T-helper 17 cell (primary cell): ENCODE measurements around the gene HSD3B1. TPM values are rescaled to one million over a fixed set of nuclear protein-coding genes. Genes with fewer than 3 reads are reported as not detected.

Experiments
- ATAC-seq: fragments of 150-1000 bp; cut with Tn5 transposase; 2 replicates; pipeline ENCODE4 v1.10.0; 2021; ENCODE audit warnings: mild to moderate bottlenecking, moderate library complexity
- DNase-seq, 3 donors: peaks; one replicate each; pipeline versions ENCODE4 v3.0.0 to v3.0.0-alpha.2; 2020 to 2021
- H3K9me3 ChIP-seq: one replicate; pipeline ENCODE4 v1.7.0; 2013; ENCODE audit warnings: low read length, mild to moderate bottlenecking; ENCODE audit not compliant: control insufficient read depth, poor library complexity, severe bottlenecking
- H3K27ac Mint-ChIP-seq: one replicate; pipeline ENCODE4 v1.8.0; 2022; ENCODE audit warnings: mild to moderate bottlenecking, moderate library complexity, mixed read lengths
- H3K27me3 Mint-ChIP-seq: one replicate; pipeline ENCODE4 v1.8.0; 2022; ENCODE audit warnings: mixed read lengths
- H3K36me3 Mint-ChIP-seq: one replicate; pipeline ENCODE4 v1.8.0; 2022; ENCODE audit warnings: low read depth, mixed read lengths
- H3K4me1 Mint-ChIP-seq: one replicate; pipeline ENCODE4 v1.8.0; 2022; ENCODE audit warnings: mild to moderate bottlenecking, mixed read lengths
- H3K4me3 Mint-ChIP-seq: one replicate; pipeline ENCODE4 v1.8.0; 2022; ENCODE audit warnings: mild to moderate bottlenecking, moderate library complexity, mixed read lengths
- total RNA-seq, 4 donors: library from RNA in 2 of 4; stranded (reverse) in 2 of 4; gene quantifications; one replicate each; pipeline ENCODE4 v1.2.3 and lab custom pipeline; 2022 to 2026

Gene HSD3B1
- total RNA-seq (not detected), total RNA-seq (lab: John Stamatoyannopoulos, UW) (0 reads per million in 2 donors)

DNA sequence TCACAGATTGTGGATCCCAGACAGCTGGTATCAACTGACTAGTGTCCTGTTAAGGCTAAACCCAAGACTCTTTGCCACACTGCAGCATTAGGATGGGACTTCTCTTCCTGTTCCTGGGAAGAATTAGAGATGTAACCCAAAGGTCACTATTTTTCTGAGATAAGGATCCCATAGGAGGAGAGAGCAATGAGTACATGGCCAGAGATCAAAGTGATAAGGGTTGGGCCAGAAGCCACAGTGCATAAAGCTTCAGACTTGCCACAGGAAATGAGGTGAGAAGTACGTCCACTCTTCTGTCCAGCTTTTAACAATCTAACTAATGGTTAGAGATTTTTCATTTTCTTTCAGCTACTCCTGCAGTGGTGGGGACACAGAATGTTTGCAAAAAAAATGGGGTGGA is at the start of gene HSD3B1:
HSD3B1 (plus strand) TSS at position 270 of the 400 bp plus-strand sequence. CDS start 267 bp downstream, outside the sequence.
- Mint-ChIP-seq H3K27ac (no peak within 1 kb of the TSS), H3K36me3 (no peaks in the 10 kb centered on the region), H3K4me1 (no peaks in the 10 kb centered on the region), H3K27me3 (no peaks in the 10 kb centered on the region), H3K4me3 (no peak within 1 kb of the TSS)
- ATAC-seq (no peak), DNase-seq (no peak)
- no peaks in the 10 kb centered on the region for H3K9me3 ChIP-seq

DNA sequence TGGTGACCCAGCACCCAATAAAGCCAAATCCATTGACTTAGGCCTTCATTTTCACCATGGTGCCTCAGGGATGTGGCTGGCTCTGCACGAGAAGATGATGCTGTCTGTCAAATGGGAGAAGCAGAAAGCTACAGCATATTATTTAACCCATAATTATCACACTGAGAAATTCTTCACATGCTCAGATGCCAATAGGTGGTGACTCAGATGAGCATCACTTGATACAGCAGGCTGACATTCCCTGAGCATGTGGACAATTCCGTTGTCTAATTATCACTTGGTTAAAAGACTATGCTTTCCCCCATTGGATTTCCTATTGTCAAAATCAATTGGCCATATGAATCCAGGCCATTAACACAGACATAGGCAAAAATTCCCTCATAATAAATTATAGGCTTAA is 44.0 kb upstream of the HSD3B1 start:
- H3K9me3 ChIP-seq, result no peaks in the 10 kb centered on the region
- Mint-ChIP-seq H3K4me1 (no peaks in the 10 kb centered on the region), H3K27me3 (no peaks in the 10 kb centered on the region), H3K4me3 (no peak overlapping the region), H3K27ac (no peak overlapping the region), H3K36me3 (no peaks in the 10 kb centered on the region)
- ATAC-seq (no peak), DNase-seq (no peak)

DNA sequence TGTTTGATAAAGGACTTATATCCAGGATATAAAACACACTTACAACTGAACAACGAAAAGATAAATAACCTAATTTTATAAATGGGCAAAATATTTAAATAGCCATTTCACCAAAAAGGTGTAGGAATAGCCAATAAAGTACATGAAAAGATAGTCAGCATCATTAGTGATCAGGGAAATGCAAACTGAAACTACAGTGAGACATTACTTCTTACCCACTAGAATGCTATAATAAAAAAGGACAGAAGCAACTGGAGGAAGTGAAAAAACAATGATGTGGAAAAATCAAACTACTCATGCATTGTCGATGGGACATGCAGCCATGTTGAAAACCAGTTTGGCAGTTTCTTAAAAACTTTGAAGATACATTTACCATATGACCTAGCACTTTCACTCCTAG is 43.4 kb upstream of the HSD3B1 start:
- ATAC-seq, result no peak
- no peak overlapping the region for H3K27ac Mint-ChIP-seq
- no peaks in the 10 kb centered on the region for H3K27me3 Mint-ChIP-seq

DNA sequence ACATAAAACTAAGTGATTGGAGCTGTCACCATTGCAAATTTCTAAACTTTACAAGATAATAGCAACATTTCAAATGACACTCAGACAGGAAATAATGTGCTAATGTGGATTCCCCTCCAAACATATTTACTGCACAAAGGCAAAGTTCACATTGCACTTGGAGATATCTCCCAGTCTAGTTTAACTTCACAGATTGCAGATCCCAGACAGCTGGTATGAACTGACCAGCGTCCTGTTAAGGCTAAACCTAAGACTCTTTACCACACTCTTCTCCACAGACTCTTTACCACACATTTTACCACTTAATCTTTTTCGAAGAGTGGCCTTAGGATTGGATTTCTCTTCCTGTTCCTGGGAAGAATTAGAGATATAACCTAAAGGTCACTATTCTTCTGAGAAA is 40.6 kb upstream of the HSD3B1 start:
- Mint-ChIP-seq H3K36me3 (no peaks in the 10 kb centered on the region), H3K27ac (no peak overlapping the region), H3K27me3 (no peaks in the 10 kb centered on the region), H3K4me1 (no peaks in the 10 kb centered on the region), H3K4me3 (no peak overlapping the region)
- no peaks in the 10 kb centered on the region for H3K9me3 ChIP-seq
- ATAC-seq (no peak), DNase-seq (no peak)

More for the DNA sequence above, 43.4 kb upstream of the HSD3B1 start:
- no peaks in the 10 kb centered on the region for H3K36me3 Mint-ChIP-seq
- no peak for DNase-seq
- H3K4me1 Mint-ChIP-seq, result no peaks in the 10 kb centered on the region
- H3K4me3 Mint-ChIP-seq, result no peak overlapping the region
- no peaks in the 10 kb centered on the region for H3K9me3 ChIP-seq

DNA sequence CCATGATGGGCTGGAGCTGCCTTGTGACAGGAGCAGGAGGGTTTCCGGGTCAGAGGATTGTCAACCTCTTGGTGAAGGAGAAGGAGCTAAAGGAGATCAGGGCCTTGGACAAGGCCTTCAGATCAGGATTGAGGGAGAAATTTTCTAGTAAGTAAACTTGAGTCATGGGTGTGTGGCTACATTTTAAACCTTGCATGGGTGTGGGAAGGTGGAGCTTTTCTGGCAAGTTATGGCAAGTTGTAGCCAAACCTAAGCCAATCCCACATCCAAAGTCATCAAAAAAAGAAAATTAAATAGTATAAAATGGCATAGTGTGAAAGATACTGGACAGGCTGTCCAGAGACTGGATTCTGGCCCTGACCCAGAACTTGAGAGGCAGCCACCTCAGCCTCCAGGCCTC is 39.8 kb upstream of the HSD3B1 start:
- no peak overlapping the region for H3K4me3 Mint-ChIP-seq
- ATAC-seq (no peak), DNase-seq (no peak)
- H3K36me3 Mint-ChIP-seq, result no peaks in the 10 kb centered on the region
- H3K27me3 Mint-ChIP-seq, result no peaks in the 10 kb centered on the region
- no peaks in the 10 kb centered on the region for H3K9me3 ChIP-seq
- no peak overlapping the region for H3K27ac Mint-ChIP-seq
- no peaks in the 10 kb centered on the region for H3K4me1 Mint-ChIP-seq

DNA sequence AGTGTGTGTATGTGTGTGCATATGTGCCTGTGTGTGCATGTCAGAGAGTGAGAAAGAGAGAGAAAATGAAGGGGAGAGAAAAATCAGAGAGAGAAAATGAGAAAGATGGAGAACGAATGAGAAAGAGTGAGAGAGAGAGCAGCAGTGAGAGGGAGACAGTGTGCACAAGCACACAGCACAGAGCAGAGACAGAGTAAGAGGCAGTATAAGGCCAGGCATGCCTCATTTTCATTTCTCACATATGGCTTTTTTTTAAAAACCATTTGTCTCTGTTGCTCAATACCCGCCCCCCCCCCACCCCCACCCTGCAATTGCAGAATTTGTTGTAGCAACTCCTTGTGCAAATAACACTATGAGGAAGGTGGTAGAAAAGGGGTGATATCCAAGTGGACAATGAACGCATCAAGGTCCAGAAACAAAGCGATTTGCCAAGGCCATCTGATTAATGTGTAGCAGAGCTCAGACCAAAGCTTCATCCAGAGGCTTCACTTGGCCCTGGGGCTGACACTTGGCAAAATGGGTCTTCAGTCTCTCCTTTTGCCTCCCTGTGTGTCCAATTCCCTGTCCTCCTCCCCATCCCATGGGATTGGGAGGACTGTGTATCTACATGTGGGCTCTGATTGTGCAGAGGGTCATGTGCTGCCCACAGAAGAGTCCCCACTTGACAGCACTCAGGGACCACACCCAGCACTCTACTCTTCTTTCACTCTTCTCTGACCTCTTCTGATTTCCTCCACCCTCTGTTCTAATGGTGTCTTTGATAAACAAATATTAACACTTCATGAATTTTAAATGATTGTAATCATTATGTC is 38.9 kb upstream of the HSD3B1 start:
- Mint-ChIP-seq H3K27ac (no peak overlapping the region), H3K27me3 (no peaks in the 10 kb centered on the region), H3K4me1 (no peaks in the 10 kb centered on the region), H3K36me3 (no peaks in the 10 kb centered on the region), H3K4me3 (no peak overlapping the region)
- H3K9me3 ChIP-seq, result no peaks in the 10 kb centered on the region
- ATAC-seq (no peak), DNase-seq (no peak)

DNA sequence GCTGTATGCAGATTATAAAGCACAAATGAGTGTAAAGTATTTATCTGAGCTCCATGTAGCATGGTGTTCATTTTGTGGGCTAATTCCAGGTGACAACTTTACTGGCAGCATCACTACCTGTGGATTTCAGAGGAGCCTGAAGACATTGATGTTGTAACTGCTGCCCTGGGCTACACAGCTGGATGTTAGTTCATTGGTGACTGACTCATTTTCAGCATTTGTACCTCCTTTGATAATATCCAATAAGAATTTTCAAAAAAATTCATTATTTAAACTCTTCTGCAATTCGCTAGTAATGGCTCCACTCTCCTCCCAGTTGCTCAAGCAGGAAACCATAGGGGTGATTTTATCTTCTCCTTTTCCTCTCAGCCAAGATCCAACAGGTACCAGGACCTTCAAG is 37.3 kb upstream of the HSD3B1 start:
- no peaks in the 10 kb centered on the region for H3K36me3 Mint-ChIP-seq
- no peaks in the 10 kb centered on the region for H3K9me3 ChIP-seq
- H3K27me3 Mint-ChIP-seq, result peaks cover under 1% of the 10 kb centered on the region
- no peaks in the 10 kb centered on the region for H3K4me1 Mint-ChIP-seq
- H3K27ac Mint-ChIP-seq, result no peak overlapping the region
- no peak overlapping the region for H3K4me3 Mint-ChIP-seq
- ATAC-seq (no peak), DNase-seq (no peak)

DNA sequence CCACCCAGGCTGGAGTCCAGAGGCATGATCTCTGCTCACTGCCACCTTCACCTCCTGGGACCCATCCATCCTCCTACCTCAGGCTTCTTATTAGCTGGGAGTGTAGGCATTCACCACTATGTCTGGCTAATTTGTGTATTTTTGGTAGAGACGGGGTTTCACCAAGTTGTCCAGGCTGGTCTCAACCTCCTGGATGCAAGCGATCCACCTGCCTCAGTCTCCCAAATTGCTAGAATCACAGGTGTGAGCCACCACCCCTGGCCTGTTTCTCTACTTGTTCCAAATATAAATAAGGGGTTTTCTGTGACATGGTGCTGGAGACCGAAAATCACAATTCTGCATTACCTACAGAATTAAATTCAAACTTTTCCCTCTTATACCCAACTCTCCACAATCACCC is 36.6 kb upstream of the HSD3B1 start:
- Mint-ChIP-seq H3K36me3 (no peaks in the 10 kb centered on the region), H3K27me3 (peaks cover 7% of the 10 kb centered on the region), H3K27ac (no peak overlapping the region), H3K4me1 (no peaks in the 10 kb centered on the region), H3K4me3 (no peak overlapping the region)
- DNase-seq (no peak), ATAC-seq (no peak)
- no peaks in the 10 kb centered on the region for H3K9me3 ChIP-seq

DNA sequence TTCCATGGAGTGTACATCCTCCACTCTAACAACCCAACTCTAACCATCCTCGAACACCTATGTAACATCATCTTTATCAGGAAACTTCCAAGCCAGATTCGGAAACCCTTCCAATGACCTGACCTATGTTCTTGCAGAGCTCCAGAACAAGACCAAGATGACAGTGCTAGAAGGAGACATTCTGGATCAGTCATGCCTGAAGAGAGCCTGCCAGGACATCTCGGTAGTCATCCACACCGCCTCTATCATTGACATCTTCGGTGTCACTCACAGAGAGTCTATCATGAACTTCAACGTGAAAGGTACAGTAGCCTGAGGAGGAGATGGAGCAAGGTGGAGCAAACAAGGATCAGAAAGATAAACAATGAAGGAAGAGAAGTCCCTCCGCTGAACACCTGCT is 36.1 kb upstream of the HSD3B1 start:
- Mint-ChIP-seq H3K4me1 (no peaks in the 10 kb centered on the region), H3K4me3 (no peak overlapping the region), H3K36me3 (no peaks in the 10 kb centered on the region), H3K27ac (no peak overlapping the region), H3K27me3 (peaks cover 9% of the 10 kb centered on the region)
- H3K9me3 ChIP-seq, result no peaks in the 10 kb centered on the region
- no peak for ATAC-seq
- DNase-seq, result no peak

DNA sequence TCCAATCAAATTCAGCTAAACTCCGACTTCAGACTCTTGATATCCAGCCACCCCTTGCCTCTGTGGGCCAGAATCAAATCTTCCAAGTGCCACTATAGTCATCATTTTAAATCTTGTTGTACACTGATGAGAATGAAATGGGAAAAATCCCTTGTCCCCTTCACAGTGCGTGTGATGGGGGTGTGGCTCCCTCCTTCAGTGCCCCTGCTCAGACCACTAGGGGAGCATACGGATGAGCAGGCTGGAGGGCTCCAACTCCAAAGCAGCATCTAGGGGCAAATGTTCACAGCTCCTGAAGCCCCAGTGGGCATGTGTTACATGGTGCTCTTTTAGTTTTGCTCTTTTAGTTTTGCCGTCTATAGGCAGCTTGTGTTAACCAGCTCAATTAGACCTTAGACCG is 35.4 kb upstream of the HSD3B1 start:
- peaks cover 12% of the 10 kb centered on the region for H3K27me3 Mint-ChIP-seq
- no peaks in the 10 kb centered on the region for H3K9me3 ChIP-seq
- no peak for DNase-seq
- no peaks in the 10 kb centered on the region for H3K4me1 Mint-ChIP-seq
- H3K36me3 Mint-ChIP-seq, result no peaks in the 10 kb centered on the region
- no peak overlapping the region for H3K27ac Mint-ChIP-seq
- H3K4me3 Mint-ChIP-seq, result no peak overlapping the region
- ATAC-seq, result no peak

DNA sequence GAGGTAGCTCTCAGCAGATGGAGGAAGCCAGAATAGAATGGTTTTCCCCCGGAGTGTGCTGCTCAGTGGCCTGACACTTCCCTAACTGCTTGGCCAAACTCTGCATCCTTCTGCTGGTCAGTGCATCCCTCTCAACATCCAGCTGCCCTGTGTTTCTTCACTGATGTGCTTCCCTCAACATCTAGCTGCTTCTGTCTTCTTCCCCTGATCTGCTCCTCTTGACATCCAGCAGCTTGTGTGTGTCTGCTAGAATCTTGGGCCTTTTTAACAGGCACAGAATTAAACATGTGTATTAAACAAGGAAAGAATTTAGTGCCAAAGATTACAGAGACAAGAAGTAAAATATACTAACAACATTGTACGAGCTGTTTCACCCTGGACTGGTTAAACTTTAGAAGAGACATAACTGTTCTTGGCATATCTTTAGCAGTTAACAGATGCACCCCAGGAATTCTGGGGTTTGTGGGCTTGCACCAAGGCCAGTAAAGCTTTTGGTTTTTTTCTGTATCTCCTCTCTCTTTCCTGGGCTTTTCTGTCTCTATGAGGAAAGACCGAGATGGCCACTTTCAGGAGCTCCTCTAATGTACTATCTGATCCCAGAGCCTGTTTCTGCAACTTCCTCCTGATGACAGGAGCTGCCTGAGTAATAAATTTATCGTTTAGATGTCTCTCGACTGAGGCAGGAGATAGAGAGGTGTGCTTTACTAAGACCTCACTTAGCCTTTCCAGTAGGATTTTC is 34.8 kb upstream of the HSD3B1 start:
- H3K27ac Mint-ChIP-seq, result no peak overlapping the region
- H3K9me3 ChIP-seq, result no peaks in the 10 kb centered on the region
- H3K4me1 Mint-ChIP-seq, result no peaks in the 10 kb centered on the region
- DNase-seq (no peak), ATAC-seq (no peak)
- peak overlapping the region; percentile 1 for H3K4me3 Mint-ChIP-seq
- peaks cover 12% of the 10 kb centered on the region for H3K27me3 Mint-ChIP-seq
- H3K36me3 Mint-ChIP-seq, result no peaks in the 10 kb centered on the region

DNA sequence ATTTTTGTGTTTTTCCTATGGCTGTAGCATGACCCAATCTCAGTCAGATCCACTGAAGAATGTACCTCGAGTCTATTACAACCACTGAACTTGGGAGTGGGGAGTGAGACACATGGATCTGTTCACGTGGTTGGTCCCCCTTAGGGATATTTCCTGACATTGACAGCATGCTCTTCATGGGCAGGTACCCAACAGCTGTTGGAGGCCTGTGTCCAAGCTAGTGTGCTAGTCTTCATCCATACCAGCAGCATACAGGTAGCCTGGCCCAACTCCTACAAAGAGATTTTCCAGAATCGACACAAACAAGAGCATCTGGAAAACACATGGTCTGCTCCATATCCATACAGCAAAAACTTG is 34.2 kb upstream of the HSD3B1 start:
- DNase-seq (no peak), ATAC-seq (no peak)
- no peaks in the 10 kb centered on the region for H3K9me3 ChIP-seq
- Mint-ChIP-seq H3K4me1 (no peaks in the 10 kb centered on the region), H3K27ac (no peak overlapping the region), H3K27me3 (peaks cover 12% of the 10 kb centered on the region), H3K4me3 (no peak overlapping the region), H3K36me3 (no peaks in the 10 kb centered on the region)

DNA sequence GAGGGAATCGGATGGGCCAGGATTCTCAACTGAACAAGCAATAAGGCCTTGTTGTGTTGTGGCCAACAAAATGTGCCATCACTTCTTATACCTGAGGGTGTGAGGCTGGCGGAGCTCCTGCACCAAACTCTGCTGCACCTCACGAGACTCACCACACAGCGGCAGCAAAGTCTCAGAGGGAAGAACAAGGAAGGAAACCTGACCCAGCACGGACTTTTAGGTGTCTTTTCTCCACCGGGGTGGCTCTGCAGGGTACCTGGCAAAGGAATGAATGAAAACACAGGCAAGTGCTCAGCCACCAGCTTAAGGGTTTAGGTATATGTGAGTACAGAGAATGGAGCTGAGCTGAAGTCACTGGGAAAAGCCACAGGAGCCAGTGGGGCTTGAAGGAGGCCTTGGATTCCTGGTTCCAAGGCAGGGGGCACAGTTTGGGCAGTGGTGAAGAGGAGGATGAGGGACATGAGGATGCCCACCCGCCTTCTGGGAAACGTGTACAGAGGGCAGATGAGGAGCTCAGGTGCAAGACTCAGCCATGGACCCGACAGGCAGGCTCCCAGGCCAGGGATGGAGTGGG is 31.1 kb upstream of the HSD3B1 start:
- ATAC-seq, result no peak
- H3K4me3 Mint-ChIP-seq, result no peak overlapping the region

More for the DNA sequence above, 31.1 kb upstream of the HSD3B1 start:
- no peak for DNase-seq
- no peaks in the 10 kb centered on the region for H3K9me3 ChIP-seq
- Mint-ChIP-seq H3K4me1 (no peaks in the 10 kb centered on the region), H3K36me3 (no peaks in the 10 kb centered on the region), H3K27me3 (peaks cover 12% of the 10 kb centered on the region), H3K27ac (no peak overlapping the region)
